ENCODE measurements around the gene STUM. TPM values are rescaled to one million over a fixed set of nuclear protein-coding genes. Genes with fewer than 3 reads are reported as not detected.

STUM gene
- polyA plus RNA-seq, 1 donor (not counting 4 experiments of a cell fraction or from before 2014, with no cell fraction given), result 0.01 TPM

DNA sequence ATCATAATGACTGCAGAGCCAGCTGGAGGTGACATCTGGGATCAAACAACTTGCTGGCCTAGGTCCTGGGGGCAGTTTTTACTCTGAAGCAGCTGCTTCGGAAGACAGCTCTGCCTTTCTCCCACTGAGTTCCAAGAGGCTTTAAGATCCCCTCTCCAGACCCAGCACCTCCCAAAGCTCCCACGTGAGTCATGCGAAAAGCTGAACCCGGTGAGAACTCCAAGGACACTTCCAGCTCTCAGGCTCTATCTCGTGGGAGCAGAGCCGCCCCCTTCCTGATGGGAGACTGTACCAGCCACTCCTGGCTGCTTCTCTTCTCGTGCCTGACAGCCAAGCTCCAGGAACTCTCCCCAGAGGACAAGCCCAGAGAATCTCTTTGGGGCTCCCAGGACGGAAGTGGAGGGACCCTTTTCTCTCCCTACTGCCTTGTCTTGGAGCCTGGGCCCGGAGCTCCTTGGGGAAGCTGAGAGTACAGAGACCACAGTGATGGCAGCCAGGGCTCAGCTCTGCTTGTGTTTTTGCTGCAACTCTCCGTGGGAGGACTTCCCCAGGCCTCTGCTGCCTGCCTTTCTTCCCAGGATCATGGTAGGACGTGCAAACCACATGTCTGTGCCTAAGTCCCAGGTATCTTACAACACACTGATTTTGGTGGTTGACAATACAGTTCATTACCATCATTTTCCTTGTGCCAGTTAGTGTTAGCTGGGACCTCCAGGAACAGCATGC lies 40.6 kb downstream of the STUM start:
- TF ChIP-seq EZH2 (IDR thresholded peaks at IDR 0.05; ENCODE audit: low read length), result no peak
- TF ChIP-seq, protein P1, sequence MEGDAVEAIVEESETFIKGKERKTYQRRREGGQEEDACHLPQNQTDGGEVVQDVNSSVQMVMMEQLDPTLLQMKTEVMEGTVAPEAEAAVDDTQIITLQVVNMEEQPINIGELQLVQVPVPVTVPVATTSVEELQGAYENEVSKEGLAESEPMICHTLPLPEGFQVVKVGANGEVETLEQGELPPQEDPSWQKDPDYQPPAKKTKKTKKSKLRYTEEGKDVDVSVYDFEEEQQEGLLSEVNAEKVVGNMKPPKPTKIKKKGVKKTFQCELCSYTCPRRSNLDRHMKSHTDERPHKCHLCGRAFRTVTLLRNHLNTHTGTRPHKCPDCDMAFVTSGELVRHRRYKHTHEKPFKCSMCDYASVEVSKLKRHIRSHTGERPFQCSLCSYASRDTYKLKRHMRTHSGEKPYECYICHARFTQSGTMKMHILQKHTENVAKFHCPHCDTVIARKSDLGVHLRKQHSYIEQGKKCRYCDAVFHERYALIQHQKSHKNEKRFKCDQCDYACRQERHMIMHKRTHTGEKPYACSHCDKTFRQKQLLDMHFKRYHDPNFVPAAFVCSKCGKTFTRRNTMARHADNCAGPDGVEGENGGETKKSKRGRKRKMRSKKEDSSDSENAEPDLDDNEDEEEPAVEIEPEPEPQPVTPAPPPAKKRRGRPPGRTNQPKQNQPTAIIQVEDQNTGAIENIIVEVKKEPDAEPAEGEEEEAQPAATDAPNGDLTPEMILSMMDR (optimal IDR thresholded peaks at IDR 0.05 in 1 of 3, IDR thresholded peaks at IDR 0.05 in 1 of 3, conservative IDR thresholded peaks at IDR 0.05 in 1 of 3; ENCODE audit: extremely low read depth in 1 of 3, insufficient read depth in 2 of 3, low read length in 3 of 3), result no peak
- Histone ChIP-seq H3K27ac (ENCODE audit: control insufficient read depth, insufficient read depth, low read length) (no peak overlapping the region), H3K4me1 (ENCODE audit: control insufficient read depth, extremely low read depth, insufficient read depth, low read length) (no peaks in the 10 kb centered on the region), H3K4me2 (ENCODE audit: control insufficient read depth, extremely low read depth, insufficient read depth, low read depth, low read length) (no peak overlapping the region), H3K36me3 (ENCODE audit: control insufficient read depth in 2 of 2, extremely low read depth in 1 of 2, insufficient read depth in 2 of 2, low read length in 2 of 2) (no peaks in the 10 kb centered on the region), H3K9ac (ENCODE audit: control insufficient read depth, extremely low read depth, insufficient read depth, low read length) (no peak overlapping the region), H3K79me2 (ENCODE audit: control insufficient read depth, insufficient read depth, low read length) (no peaks in the 10 kb centered on the region), H2AFZ (ENCODE audit: control insufficient read depth, low read length) (no peak overlapping the region), H3K4me3 (ENCODE audit: control insufficient read depth in 2 of 3, extremely low read depth in 1 of 3, insufficient read depth in 2 of 3, low read depth in 1 of 3, low read length in 3 of 3) (no peak overlapping the region), H3K9me3 (ENCODE audit: control insufficient read depth, low read depth, low read length) (no peaks in the 10 kb centered on the region), H4K20me1 (ENCODE audit: control insufficient read depth, extremely low read depth, insufficient read depth, low read length) (no peaks in the 10 kb centered on the region), H3K9me1 (ENCODE audit: control insufficient read depth, extremely low read depth, insufficient read depth, low read length) (no peaks in the 10 kb centered on the region), H3K27me3 (ENCODE audit: control insufficient read depth, extremely low read depth, insufficient read depth, low read length) (peaks cover 7% of the 10 kb centered on the region)
- dilution Hi-C loops (cut with MboI; ENCODE audit: extremely low pct_ligation_motif_present, low sequenced_read_pairs), result no loop called here
- DNase-seq (ENCODE audit: low read depth, low spot score), result no peak
- no peak for FAIRE-seq

DNA sequence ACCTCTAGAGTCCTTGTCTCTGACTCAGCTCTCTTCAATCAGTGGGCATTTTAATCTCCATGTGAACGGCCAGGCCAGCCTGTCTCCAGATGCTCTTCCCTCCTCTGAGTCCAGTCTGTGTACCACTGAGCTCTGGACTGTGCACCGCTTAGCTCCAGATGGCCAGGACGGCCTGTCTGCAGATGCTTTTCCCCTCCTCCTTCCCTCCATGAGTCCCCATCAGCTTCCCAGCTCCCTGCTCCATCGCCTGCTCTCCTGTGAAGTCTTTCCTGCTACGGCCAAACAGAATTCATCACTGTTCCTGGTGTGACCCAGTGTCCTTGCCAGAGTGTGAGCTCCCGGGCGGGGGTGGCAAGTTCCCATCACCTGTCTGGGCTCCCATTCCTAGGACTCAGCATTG lies 42.0 kb downstream of the STUM start:
- Histone ChIP-seq H3K9me1 (ENCODE audit: control insufficient read depth, extremely low read depth, insufficient read depth, low read length) (no peaks in the 10 kb centered on the region), H3K27ac (ENCODE audit: control insufficient read depth, insufficient read depth, low read length) (no peak overlapping the region), H3K9me3 (ENCODE audit: control insufficient read depth, low read depth, low read length) (no peaks in the 10 kb centered on the region), H3K9ac (ENCODE audit: control insufficient read depth, extremely low read depth, insufficient read depth, low read length) (no peak overlapping the region), H2AFZ (ENCODE audit: control insufficient read depth, low read length) (no peak overlapping the region), H3K4me3 (ENCODE audit: control insufficient read depth in 2 of 3, extremely low read depth in 1 of 3, insufficient read depth in 2 of 3, low read depth in 1 of 3, low read length in 3 of 3) (no peak overlapping the region), H3K36me3 (ENCODE audit: control insufficient read depth in 2 of 2, extremely low read depth in 1 of 2, insufficient read depth in 2 of 2, low read length in 2 of 2) (no peaks in the 10 kb centered on the region), H3K4me2 (ENCODE audit: control insufficient read depth, extremely low read depth, insufficient read depth, low read depth, low read length) (no peak overlapping the region), H3K4me1 (ENCODE audit: control insufficient read depth, extremely low read depth, insufficient read depth, low read length) (no peaks in the 10 kb centered on the region), H3K27me3 (ENCODE audit: control insufficient read depth, extremely low read depth, insufficient read depth, low read length) (peaks cover 7% of the 10 kb centered on the region), H4K20me1 (ENCODE audit: control insufficient read depth, extremely low read depth, insufficient read depth, low read length) (no peaks in the 10 kb centered on the region), H3K79me2 (ENCODE audit: control insufficient read depth, insufficient read depth, low read length) (no peaks in the 10 kb centered on the region)
- FAIRE-seq (no peak), DNase-seq (ENCODE audit: low read depth, low spot score) (no peak)
- TF ChIP-seq, protein P1 (optimal IDR thresholded peaks at IDR 0.05 in 1 of 3, IDR thresholded peaks at IDR 0.05 in 1 of 3, conservative IDR thresholded peaks at IDR 0.05 in 1 of 3; ENCODE audit: extremely low read depth in 1 of 3, insufficient read depth in 2 of 3, low read length in 3 of 3), result no peak
- no peak for TF ChIP-seq EZH2 (IDR thresholded peaks at IDR 0.05; ENCODE audit: low read length)
- dilution Hi-C loops (cut with MboI; ENCODE audit: extremely low pct_ligation_motif_present, low sequenced_read_pairs), result no loop called here

Data from keratinocyte (primary cell).